Measurements from ENCODE around the gene COQ7.

- TF ChIP-seq CTCF (IDR thresholded peaks at IDR 0.05): no peak
- TF ChIP-seq USF1 (IDR thresholded peaks at IDR 0.05; ENCODE audit: borderline replicate concordance, low read depth): no peak
- no peak for TF ChIP-seq REST (IDR thresholded peaks at IDR 0.05; ENCODE audit: low read depth, low read length)
- TF ChIP-seq NFIC (IDR thresholded peaks at IDR 0.05; ENCODE audit: borderline replicate concordance): no peak
- TF ChIP-seq EZH2phosphoT487 (IDR thresholded peaks at IDR 0.05; ENCODE audit: borderline replicate concordance, low read depth): no peak
- TF ChIP-seq POLR2AphosphoS5 (IDR thresholded peaks at IDR 0.05; ENCODE audit: low read depth, low read length): no peak
- no peak for TF ChIP-seq MAX (IDR thresholded peaks at IDR 0.05; ENCODE audit: low read depth)
- no peak for TF ChIP-seq YY1 (IDR thresholded peaks at IDR 0.05; ENCODE audit: low read depth)
- TF ChIP-seq SIN3A (IDR thresholded peaks at IDR 0.05; ENCODE audit: borderline replicate concordance, low read depth, low read length): no peak
- no peak for TF ChIP-seq RAD21 (IDR thresholded peaks at IDR 0.05; ENCODE audit: low read length)
- TF ChIP-seq EP300 (IDR thresholded peaks at IDR 0.05; ENCODE audit: borderline replicate concordance in 1 of 2, low read depth in 1 of 2, low read length in 1 of 2): no peak
- no peak for TF ChIP-seq ELF1 (IDR thresholded peaks at IDR 0.05)
- no peak for TF ChIP-seq USF2 (IDR thresholded peaks at IDR 0.05; ENCODE audit: borderline replicate concordance, low read depth, low read length)
Observed at GRCh38 chr16:19020689-19021088, 46.7 kb upstream of the COQ7 start.

Data from SK-N-SH (cell line).